ENCODE results near the gene ATG14.

Gene ATG14

GRCh38 chr14:55347748-55348147 is 63.9 kb downstream of the ATG14 start:
- no peak for DNase-seq

- no peak for DNase-seq
These were observed 64.6 kb downstream of the ATG14 start for GRCh38 chr14:55347040-55347439.

GRCh38 chr14:55344582-55345163 is 67.0 kb downstream of the ATG14 start:
- peak; percentile 66 for DNase-seq

GRCh38 chr14:55341781-55342180 is 69.8 kb downstream of the ATG14 start:
- no peak for DNase-seq

- DNase-seq = peak; percentile 1
These were observed 71.1 kb downstream of the ATG14 start for GRCh38 chr14:55340482-55340881.

- no peak for DNase-seq
These were observed 71.9 kb downstream of the ATG14 start for GRCh38 chr14:55339770-55340169.

- DNase-seq = no peak
These were observed 74.9 kb downstream of the ATG14 start for GRCh38 chr14:55336691-55337090.

GRCh38 chr14:55336162-55336561 is 75.5 kb downstream of the ATG14 start:
- no peak for DNase-seq

- peak; percentile 23 for DNase-seq
These were observed 77.7 kb downstream of the ATG14 start for GRCh38 chr14:55333711-55334485.

GRCh38 chr14:55332654-55333570 is 78.7 kb downstream of the ATG14 start:
- no peak for DNase-seq

- DNase-seq = no peak
These were observed 81.5 kb downstream of the ATG14 start for GRCh38 chr14:55329999-55330710.

GRCh38 chr14:55328317-55328716 is 83.3 kb downstream of the ATG14 start:
- no peak for DNase-seq

- DNase-seq = no peak
These were observed 84.5 kb downstream of the ATG14 start for GRCh38 chr14:55327179-55327578.

- no peak for DNase-seq
These were observed 86.8 kb downstream of the ATG14 start for GRCh38 chr14:55324812-55325211.

GRCh38 chr14:55323910-55324309 is 87.7 kb downstream of the ATG14 start:
- DNase-seq = no peak

- DNase-seq = no peak
These were observed 92.9 kb downstream of the ATG14 start for GRCh38 chr14:55318694-55319093.

- DNase-seq = no peak
These were observed 93.9 kb downstream of the ATG14 start for GRCh38 chr14:55317542-55318306.

- DNase-seq = no peak
These were observed 95.1 kb downstream of the ATG14 start for GRCh38 chr14:55316564-55316963.

Data from NCI-H146 (cell line).